ENCODE results near the gene RNF25.

Gene RNF25

GRCh38 chr2:218709908-218710307 lies 38.1 kb upstream of the RNF25 start (continued):
- TF ChIP-seq ZBTB49 (tag by site-specific recombination; IDR thresholded peaks at IDR 0.05; ENCODE audit: low read depth) (no peak), ZNF350 (tag by site-specific recombination; IDR thresholded peaks at IDR 0.05) (no peak), ZFP37 (tag by site-specific recombination; IDR thresholded peaks at IDR 0.05) (no peak), ZBTB1 (tag by site-specific recombination; IDR thresholded peaks at IDR 0.05) (no peak), SETDB1 (IDR thresholded peaks at IDR 0.05; ENCODE audit: insufficient read length, low read length) (no peak), SCRT1 (tag by site-specific recombination; IDR thresholded peaks at IDR 0.05; ENCODE audit: borderline replicate concordance) (no peak)

GRCh38 chr2:218708086-218708485 lies 36.3 kb upstream of the RNF25 start:
- H3K4me1 ChIP-seq (ENCODE audit: control insufficient read depth, insufficient read depth, low read length) = peaks cover 3% of the 10 kb centered on the region
- no peak overlapping the region for H3K27ac ChIP-seq (ENCODE audit: extremely low read depth, low read depth, low read length)
- H3K9me3 ChIP-seq (ENCODE audit: control insufficient read depth, insufficient read depth, low read depth, low read length) = no peaks in the 10 kb centered on the region
- ChIA-PET POLR2A (interaction anchor here (0.6 to 1.1 kb wide), 4 partner anchors 36 to 317 kb away, joined by 3 to 6 read pairs (median 4); partner anchors contain the start of genes BCS1L, RNF25, STK36 and ZNF142), CTCF (interaction anchor here (0.9 to 1.6 kb wide), 2 partner anchors 21 to 139 kb away, joined by 7 read pairs; no protein-coding TSS in a partner anchor)
- H3K36me3 ChIP-seq (ENCODE audit: control insufficient read depth in 2 of 2, insufficient read depth in 1 of 2, low read length in 2 of 2) = no peaks in the 10 kb centered on the region
- H3K4me3 ChIP-seq (ENCODE audit: low read depth, low read length) = no peak overlapping the region
- TF ChIP-seq ZXDB (tag by site-specific recombination; IDR thresholded peaks at IDR 0.05) = no peak
- no peak for TF ChIP-seq GFI1B (tag by site-specific recombination; IDR thresholded peaks at IDR 0.05)
- no peak for TF ChIP-seq ZNF184 (tag by site-specific recombination; IDR thresholded peaks at IDR 0.05)
- TF ChIP-seq KLF8 (tag by site-specific recombination; IDR thresholded peaks at IDR 0.05) = no peak
- no peak for TF ChIP-seq ZNF248 (tag by site-specific recombination; IDR thresholded peaks at IDR 0.05)
- TF ChIP-seq ZNF473 (tag by site-specific recombination; IDR thresholded peaks at IDR 0.05) = no peak
- TF ChIP-seq ZNF114 (tag by site-specific recombination; IDR thresholded peaks at IDR 0.05) = no peak
- TF ChIP-seq SP7 (tag by site-specific recombination; IDR thresholded peaks at IDR 0.05) = no peak
- no peak for TF ChIP-seq ZNF585B (tag by site-specific recombination; IDR thresholded peaks at IDR 0.05)
- TF ChIP-seq ZNF157 (tag by site-specific recombination; IDR thresholded peaks at IDR 0.05) = no peak

- ChIA-PET POLR2A (no interaction called here), CTCF (interaction anchor here (0.9 to 1.8 kb wide), 3 partner anchors 16 to 327 kb away, joined by 3 to 14 read pairs (median 4); no protein-coding TSS in a partner anchor)
- peaks cover 4 to 32% of the 10 kb centered on the region in 2 experiments; a peak in 2 of 3 replicates for H3K36me3 ChIP-seq (ENCODE audit: control insufficient read depth in 2 of 2, insufficient read depth in 1 of 2, low read length in 2 of 2)
- no peaks in the 10 kb centered on the region for H3K9me3 ChIP-seq (ENCODE audit: control insufficient read depth, insufficient read depth, low read depth, low read length)
- H3K4me3 ChIP-seq (ENCODE audit: low read depth, low read length) = no peak overlapping the region
- H3K27ac ChIP-seq (ENCODE audit: extremely low read depth, low read depth, low read length) = no peak overlapping the region
- H3K4me1 ChIP-seq (ENCODE audit: control insufficient read depth, insufficient read depth, low read length) = no peaks in the 10 kb centered on the region
- TF ChIP-seq ZNF645 (tag by site-specific recombination; IDR thresholded peaks at IDR 0.05) = no peak
- no peak for TF ChIP-seq ZNF221 (tag by site-specific recombination; IDR thresholded peaks at IDR 0.05; ENCODE audit: borderline replicate concordance)
- no peak for TF ChIP-seq ZNF394 (tag by site-specific recombination; IDR thresholded peaks at IDR 0.05; ENCODE audit: borderline replicate concordance)
- no peak for TF ChIP-seq ZNF843 (tag by site-specific recombination; IDR thresholded peaks at IDR 0.05)
- no peak for TF ChIP-seq ZNF692 (tag by site-specific recombination; IDR thresholded peaks at IDR 0.05)
- TF ChIP-seq MYNN (tag by site-specific recombination; IDR thresholded peaks at IDR 0.05; ENCODE audit: borderline replicate concordance) = no peak
Observed at GRCh38 chr2:218703341-218703740, 31.5 kb upstream of the RNF25 start.
